GM19240 (cell line): ENCODE results near the gene TACC2.

Experiments used
- DNase-seq: peaks from one replicate; pipeline ENCODE4 v3.0.0; 2011; ENCODE audit warnings: low spot score; ENCODE audit not compliant: insufficient read length

Gene TACC2

GRCh38 chr10:122120008-122120744 lies 131.2 kb downstream of the TACC2 start:
- no peak for DNase-seq

- no peak for DNase-seq
Measured at GRCh38 chr10:122121059-122121458, 132.1 kb downstream of the TACC2 start.

GRCh38 chr10:122122493-122122892 lies 133.5 kb downstream of the TACC2 start:
- DNase-seq: no peak

DNA sequence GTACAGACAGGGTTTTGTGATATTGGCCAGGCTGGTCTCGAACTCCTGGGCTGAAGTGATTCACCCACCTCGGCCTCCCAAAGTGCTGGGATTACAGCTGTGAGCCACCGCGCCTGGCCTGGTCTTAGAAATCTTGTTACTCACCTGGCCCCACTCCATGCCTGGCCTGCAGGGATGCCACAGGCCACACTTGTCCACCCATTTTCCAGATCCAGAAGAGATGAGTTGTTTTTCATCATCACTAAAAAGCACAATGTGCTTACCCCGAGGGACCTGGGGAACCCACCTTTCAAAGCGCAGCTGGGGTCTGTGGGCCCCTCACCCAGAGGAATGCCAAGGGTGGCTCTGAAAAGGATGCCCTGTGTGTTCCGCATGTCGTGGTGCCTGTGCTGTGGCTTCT lies 134.2 kb downstream of the TACC2 start:
- DNase-seq: no peak

- no peak for DNase-seq
Measured at GRCh38 chr10:122124342-122124741, 135.4 kb downstream of the TACC2 start.

DNA sequence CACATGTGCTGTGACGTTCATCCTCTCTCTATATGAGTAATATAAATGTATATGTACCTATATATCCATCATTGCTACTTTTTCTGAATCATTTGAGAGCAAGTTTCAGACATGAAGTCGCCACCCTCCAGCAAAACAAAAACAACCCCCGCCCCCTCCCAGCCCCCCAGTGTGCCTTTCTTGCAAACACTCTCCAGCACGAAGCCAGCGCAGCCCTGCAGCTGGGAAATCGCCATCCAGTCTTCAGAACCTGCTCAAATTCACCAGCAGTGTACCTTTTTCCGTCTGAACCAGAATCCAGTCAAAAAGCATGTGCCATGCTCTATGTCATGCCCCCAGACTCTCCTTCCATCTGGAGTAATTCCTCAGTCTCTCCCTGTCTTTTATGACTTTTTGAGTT lies 135.8 kb downstream of the TACC2 start:
- DNase-seq: no peak

GRCh38 chr10:122126763-122127659 lies 138.0 kb downstream of the TACC2 start:
- DNase-seq: no peak

- DNase-seq: no peak
Measured at GRCh38 chr10:122127943-122128342, 139.0 kb downstream of the TACC2 start.

- DNase-seq: no peak
Measured at GRCh38 chr10:122128357-122128756, 139.4 kb downstream of the TACC2 start.

DNA sequence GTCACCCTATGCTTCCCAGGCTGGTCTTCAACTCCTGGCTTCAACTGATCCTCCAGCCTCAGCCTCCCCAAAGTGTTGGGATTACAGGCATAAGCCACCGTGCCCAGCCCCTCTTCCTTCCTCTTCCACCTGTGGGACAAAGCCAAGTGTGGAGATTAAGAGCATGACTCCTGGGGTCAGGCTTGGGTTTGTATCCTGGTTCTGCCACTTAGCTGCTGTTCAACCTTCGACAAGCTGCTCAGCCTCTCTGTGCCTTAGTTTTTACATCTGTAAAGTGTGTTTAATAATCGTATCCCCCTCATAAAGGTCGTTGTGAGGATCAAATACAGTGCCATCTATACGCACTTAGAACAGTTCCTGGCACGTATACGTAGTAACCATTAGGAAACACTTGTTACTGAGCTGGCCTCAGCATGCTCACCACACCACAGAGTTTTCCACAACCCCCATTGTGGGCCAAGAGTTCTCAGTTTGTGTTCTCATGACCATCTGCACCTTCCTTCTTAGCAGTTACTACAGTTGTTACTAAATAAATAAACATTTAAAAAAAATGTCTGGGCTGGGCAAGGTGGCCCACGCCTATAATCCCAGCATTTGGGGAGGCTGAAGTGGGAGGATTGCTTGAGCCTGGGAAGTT lies 141.6 kb downstream of the TACC2 start:
- DNase-seq: no peak

DNA sequence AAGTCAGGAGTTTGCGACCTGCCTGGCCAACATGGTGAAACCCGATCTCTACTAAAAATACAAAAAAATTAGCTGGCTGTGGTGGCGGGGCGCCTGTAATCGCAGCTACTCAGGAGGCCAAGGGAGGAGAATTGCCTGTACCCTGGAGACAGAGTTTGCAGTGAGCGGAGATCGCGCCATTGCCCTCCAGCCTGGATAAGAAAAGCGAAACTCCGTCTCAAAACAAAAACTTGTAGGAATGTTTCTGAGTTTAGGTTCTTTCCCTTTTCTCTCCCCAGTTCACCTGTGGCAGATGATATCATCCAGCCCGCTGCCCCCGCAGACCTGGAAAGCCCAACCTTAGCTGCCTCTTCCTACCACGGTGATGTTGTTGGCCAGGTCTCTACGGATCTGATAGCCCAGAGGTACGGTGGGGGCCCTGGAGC lies 143.4 kb downstream of the TACC2 start:
- no peak for DNase-seq

GRCh38 chr10:122132882-122133565 lies 144.1 kb downstream of the TACC2 start:
- no peak for DNase-seq

- DNase-seq: no peak
Measured at GRCh38 chr10:122135251-122136025, 146.5 kb downstream of the TACC2 start.

DNA sequence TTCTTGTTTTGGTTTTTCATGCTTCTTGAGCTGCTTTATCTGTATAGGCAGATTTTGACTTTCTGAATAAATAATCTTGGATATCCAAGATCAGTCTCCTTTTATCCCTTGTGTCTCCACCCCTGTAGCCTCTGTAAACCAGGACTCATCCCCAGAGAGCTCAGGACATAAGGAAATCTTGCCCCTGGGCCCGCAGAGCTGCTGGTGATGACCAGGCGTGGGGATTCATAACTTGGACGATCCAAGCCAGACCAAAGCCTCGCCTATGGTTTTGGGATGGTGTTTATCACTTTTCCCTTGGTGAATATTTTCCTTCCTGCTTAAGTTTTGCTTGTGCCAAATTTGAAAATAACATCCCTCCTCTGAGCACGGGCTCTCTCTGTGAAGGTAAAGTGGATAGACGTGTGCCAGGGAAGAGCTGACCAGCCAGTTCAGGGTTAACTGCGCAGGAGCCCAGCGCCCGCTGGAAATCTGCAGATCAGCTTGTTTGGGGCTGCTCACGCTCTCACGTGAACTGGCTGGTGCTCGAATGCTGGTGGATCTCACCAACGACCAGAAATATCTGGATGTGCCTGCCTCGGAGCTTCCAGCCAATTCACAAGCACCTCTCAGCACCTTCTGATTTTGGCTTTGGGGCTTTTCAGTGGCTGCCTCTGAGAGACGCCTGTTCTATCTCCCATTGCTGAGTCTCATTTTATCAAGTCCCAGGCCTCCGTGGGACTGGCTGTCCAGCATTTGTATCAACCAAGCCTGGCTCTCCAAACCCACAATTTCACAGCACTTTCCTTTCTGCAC lies 150.1 kb downstream of the TACC2 start:
- DNase-seq: no peak

- no peak for DNase-seq
Measured at GRCh38 chr10:122139627-122140170, 150.7 kb downstream of the TACC2 start.

GRCh38 chr10:122140461-122140902 lies 151.5 kb downstream of the TACC2 start:
- DNase-seq: no peak

GRCh38 chr10:122140941-122141623 lies 152.1 kb downstream of the TACC2 start:
- DNase-seq: no peak

- DNase-seq: no peak
Measured at GRCh38 chr10:122141821-122142640, 153.1 kb downstream of the TACC2 start.
